Stimulated activated CD8-positive, alpha-beta memory T cell treated with anti-CD3 and anti-CD28 coated beads, Interleukin-12 subunit alpha, Interleukin-12 subunit beta, amount 100 ng/mL, for 1 hour (primary cell): Measurements from ENCODE around the gene SUCLA2.
"Not testable (repeated sequence)": the region's sequence is repeated elsewhere in the genome, so short reads cannot be mapped to it uniquely, and the experiment has no call there.

Source experiments
- DNase-seq: peaks from one replicate; pipeline ENCODE4 v3.0.0-alpha.2; 2020; ENCODE audit warnings: low read depth

The SUCLA2 gene

GRCh38 chr13:48001114-48001881 is at the start of gene SUCLA2:
SUCLA2 (minus strand) TSS chr13:48001273; CDS start chr13:48001269, 4 bp downstream.
- DNase-seq, result peak; percentile 77

GRCh38 chr13:48050550-48050949 is 49.5 kb upstream of the SUCLA2 start:
- no peak for DNase-seq

- DNase-seq, result no peak
Observed at GRCh38 chr13:48043789-48044503, 42.9 kb upstream of the SUCLA2 start.

GRCh38 chr13:48042894-48043293 is 41.8 kb upstream of the SUCLA2 start:
- no peak for DNase-seq

- DNase-seq, result no peak
Observed at GRCh38 chr13:48040896-48041295, 39.8 kb upstream of the SUCLA2 start.

GRCh38 chr13:48040049-48040448 is 39.0 kb upstream of the SUCLA2 start:
- no peak for DNase-seq

- DNase-seq, result no peak
Observed at GRCh38 chr13:48038761-48039160, 37.7 kb upstream of the SUCLA2 start.

GRCh38 chr13:48037346-48038173 is 36.5 kb upstream of the SUCLA2 start, which contains the start of gene NUDT15:
NUDT15 (plus strand) TSS chr13:48037726; CDS start chr13:48037747, 21 bp downstream.
- DNase-seq, result peak; percentile 88

- DNase-seq, result no peak
Observed at GRCh38 chr13:48029859-48030258, 28.8 kb upstream of the SUCLA2 start.

- no peak for DNase-seq
Observed at GRCh38 chr13:48028066-48028465, 27.0 kb upstream of the SUCLA2 start.

- no peak for DNase-seq
Observed at GRCh38 chr13:48019796-48020195, 18.7 kb upstream of the SUCLA2 start.

- no peak for DNase-seq
Observed at GRCh38 chr13:48018637-48019036, 17.6 kb upstream of the SUCLA2 start.

GRCh38 chr13:48014359-48014758 is 13.3 kb upstream of the SUCLA2 start:
- no peak for DNase-seq

GRCh38 chr13:48012668-48013067 is 11.6 kb upstream of the SUCLA2 start:
- DNase-seq, result no peak

- no peak for DNase-seq
Observed at GRCh38 chr13:48010698-48011097, 9.6 kb upstream of the SUCLA2 start.

GRCh38 chr13:48009284-48009683 is 8.2 kb upstream of the SUCLA2 start:
- DNase-seq, result no peak

- DNase-seq, result no peak
Observed at GRCh38 chr13:48006396-48006795, 5.3 kb upstream of the SUCLA2 start.

GRCh38 chr13:48004201-48004600 is 3.1 kb upstream of the SUCLA2 start:
- no peak for DNase-seq

GRCh38 chr13:48001999-48002398 is 926 bp upstream of the SUCLA2 start:
- DNase-seq, result not testable (repeated sequence)

- DNase-seq, result no peak
Observed at GRCh38 chr13:48000559-48001113, 437 bp downstream of the SUCLA2 start.

GRCh38 chr13:47999973-48000372 is 1.1 kb downstream of the SUCLA2 start:
- no peak for DNase-seq

GRCh38 chr13:47997384-47997783 is 3.7 kb downstream of the SUCLA2 start:
- DNase-seq, result no peak
